ENCODE data around the gene LHFPL2. TPM values are rescaled to one million over a fixed set of nuclear protein-coding genes. Genes with fewer than 3 reads are reported as not detected.

LHFPL2 gene
- total and polyA plus RNA-seq, 5 experiments from 2014 or later: 0.15 to 1.8 (median 0.56) TPM

GRCh38 chr5:78560000-78560855, 88.3 kb downstream of the LHFPL2 start:
- DNase-seq (no peak), ATAC-seq (no peak)
- no peak overlapping the region for H3K4me3 Mint-ChIP-seq
- peaks cover 3 to 15% (median 12%) of the 10 kb centered on the region in 5 donors for H3K27me3 Mint-ChIP-seq
- H3K27ac Mint-ChIP-seq: no peak overlapping the region
- peaks cover 0 to 3% (median 0%) of the 10 kb centered on the region in 4 donors for H3K4me1 Mint-ChIP-seq
- POLR2A ChIA-PET: no interaction called here
- no peaks in the 10 kb centered on the region for H3K9me3 Mint-ChIP-seq
- no peaks in the 10 kb centered on the region for H3K36me3 Mint-ChIP-seq

- no peaks in the 10 kb centered on the region for H3K36me3 Mint-ChIP-seq
- peaks cover 4 to 10% (median 5%) of the 10 kb centered on the region in 4 donors for H3K4me1 Mint-ChIP-seq
- POLR2A ChIA-PET: no interaction called here
- peaks cover 0 to 20% (median 15%) of the 10 kb centered on the region in 5 donors for H3K27me3 Mint-ChIP-seq
- DNase-seq (no peak), ATAC-seq (no peak)
- H3K27ac Mint-ChIP-seq: no peak overlapping the region
- no peak overlapping the region for H3K4me3 Mint-ChIP-seq
- no peaks in the 10 kb centered on the region for H3K9me3 Mint-ChIP-seq
Observed at GRCh38 chr5:78557601-78558000, 91.0 kb downstream of the LHFPL2 start.

- Mint-ChIP-seq H3K36me3 (no peaks in the 10 kb centered on the region), H3K4me1 (peaks cover 4 to 14% (median 5%) of the 10 kb centered on the region in 4 donors), H3K4me3 (no peak overlapping the region), H3K27me3 (peaks cover 0 to 20% (median 9%) of the 10 kb centered on the region in 5 donors), H3K9me3 (no peaks in the 10 kb centered on the region), H3K27ac (no peak overlapping the region)
- no peak for DNase-seq
- POLR2A ChIA-PET: interaction anchor here (1.0 kb wide), 1 partner anchor 430 kb away, joined by 4 read pairs; no protein-coding TSS in a partner anchor
- ATAC-seq: no peak
Observed at GRCh38 chr5:78555870-78556269, 92.7 kb downstream of the LHFPL2 start.

- Mint-ChIP-seq H3K27ac (no peak overlapping the region), H3K4me3 (no peak overlapping the region), H3K27me3 (peaks cover 0 to 17% (median 7%) of the 10 kb centered on the region in 5 donors), H3K36me3 (no peaks in the 10 kb centered on the region), H3K4me1 (peaks cover 4 to 14% (median 5%) of the 10 kb centered on the region in 4 donors), H3K9me3 (no peaks in the 10 kb centered on the region)
- ATAC-seq: no peak
- POLR2A ChIA-PET: no interaction called here
- DNase-seq: no peak
Observed at GRCh38 chr5:78554670-78555069, 93.9 kb downstream of the LHFPL2 start.

GRCh38 chr5:78553580-78554353, 94.8 kb downstream of the LHFPL2 start:
- Mint-ChIP-seq H3K27ac (no peak overlapping the region), H3K36me3 (no peaks in the 10 kb centered on the region), H3K4me3 (no peak overlapping the region), H3K27me3 (peaks cover 0 to 13% (median 5%) of the 10 kb centered on the region in 5 donors), H3K4me1 (peaks cover 4 to 19% (median 5%) of the 10 kb centered on the region in 4 donors), H3K9me3 (no peaks in the 10 kb centered on the region)
- ATAC-seq: no peak
- DNase-seq: no peak
- POLR2A ChIA-PET: no interaction called here

- H3K27me3 Mint-ChIP-seq: peaks cover 0 to 11% (median 5%) of the 10 kb centered on the region in 5 donors
- H3K4me3 Mint-ChIP-seq: peak overlapping the region in 1 of 10 donors; percentile 36
- POLR2A ChIA-PET: no interaction called here
- no peaks in the 10 kb centered on the region for H3K36me3 Mint-ChIP-seq
- no peak for ATAC-seq
- peaks cover 4 to 19% (median 5%) of the 10 kb centered on the region in 4 donors for H3K4me1 Mint-ChIP-seq
- H3K27ac Mint-ChIP-seq: no peak overlapping the region
- H3K9me3 Mint-ChIP-seq: no peaks in the 10 kb centered on the region
- no peak for DNase-seq
Observed at GRCh38 chr5:78552729-78553342, 95.7 kb downstream of the LHFPL2 start.

GRCh38 chr5:78550891-78551290, 97.7 kb downstream of the LHFPL2 start:
- ATAC-seq: no peak
- H3K27me3 Mint-ChIP-seq: peaks cover 0 to 11% (median 5%) of the 10 kb centered on the region in 5 donors

GRCh38 chr5:78549043-78549442, 99.5 kb downstream of the LHFPL2 start:
- no peak for ATAC-seq
- POLR2A ChIA-PET: no interaction called here
- DNase-seq: no peak
- Mint-ChIP-seq H3K4me3 (no peak overlapping the region), H3K27me3 (peaks cover 0 to 6% (median 0%) of the 10 kb centered on the region in 5 donors), H3K27ac (no peak overlapping the region), H3K4me1 (peaks cover 4 to 16% (median 5%) of the 10 kb centered on the region in 4 donors), H3K36me3 (no peaks in the 10 kb centered on the region), H3K9me3 (no peaks in the 10 kb centered on the region)

More at GRCh38 chr5:78550891-78551290, 97.7 kb downstream of the LHFPL2 start:
- POLR2A ChIA-PET: no interaction called here
- Mint-ChIP-seq H3K9me3 (no peaks in the 10 kb centered on the region), H3K4me3 (no peak overlapping the region), H3K4me1 (peaks cover 4 to 16% (median 5%) of the 10 kb centered on the region in 4 donors), H3K27ac (no peak overlapping the region), H3K36me3 (no peaks in the 10 kb centered on the region)
- DNase-seq: no peak

- ATAC-seq (no peak), DNase-seq (no peak)
- no peaks in the 10 kb centered on the region for H3K36me3 Mint-ChIP-seq
- peaks cover under 1 to 13% (median 1%) of the 10 kb centered on the region in 4 donors for H3K4me1 Mint-ChIP-seq
- H3K4me3 Mint-ChIP-seq: no peak overlapping the region
- H3K9me3 Mint-ChIP-seq: no peaks in the 10 kb centered on the region
- H3K27ac Mint-ChIP-seq: no peak overlapping the region
- POLR2A ChIA-PET: no interaction called here
- H3K27me3 Mint-ChIP-seq: peaks cover 0 to 1% (median 0%) of the 10 kb centered on the region in 5 donors
Observed at GRCh38 chr5:78547731-78548615, 100.6 kb downstream of the LHFPL2 start.

GRCh38 chr5:78547183-78547582, 101.4 kb downstream of the LHFPL2 start:
- H3K27me3 Mint-ChIP-seq: peaks cover 0 to 4% (median 0%) of the 10 kb centered on the region in 5 donors
- no peak overlapping the region for H3K27ac Mint-ChIP-seq
- no peak for ATAC-seq
- H3K36me3 Mint-ChIP-seq: no peaks in the 10 kb centered on the region
- POLR2A ChIA-PET: no interaction called here
- peaks cover 0 to 6% (median 0%) of the 10 kb centered on the region in 4 donors for H3K4me1 Mint-ChIP-seq
- DNase-seq: no peak
- no peaks in the 10 kb centered on the region for H3K9me3 Mint-ChIP-seq
- no peak overlapping the region for H3K4me3 Mint-ChIP-seq

- no peaks in the 10 kb centered on the region for H3K36me3 Mint-ChIP-seq
- peaks cover 0 to 4% (median 0%) of the 10 kb centered on the region in 5 donors for H3K27me3 Mint-ChIP-seq
- DNase-seq: no peak
- no peak for ATAC-seq
- no peak overlapping the region for H3K27ac Mint-ChIP-seq
- no peak overlapping the region for H3K4me3 Mint-ChIP-seq
- H3K9me3 Mint-ChIP-seq: no peaks in the 10 kb centered on the region
- POLR2A ChIA-PET: no interaction called here
- H3K4me1 Mint-ChIP-seq: peaks cover 0 to 6% (median 0%) of the 10 kb centered on the region in 4 donors
Observed at GRCh38 chr5:78546276-78546996, 102.1 kb downstream of the LHFPL2 start.
